Panc1 (cell line): ENCODE results near the gene TNN. TPM values are rescaled to one million over a fixed set of nuclear protein-coding genes. Genes with fewer than 3 reads are reported as not detected.

ENCODE experiments used
- ATAC-seq: fragments of 200-7000 bp; cut with Tn5 transposase; 2 replicates; pipeline ENCODE4 v1.9.1; 2020; ENCODE audit warnings: mild to moderate bottlenecking, moderate library complexity
- BruUV-seq: library from RNA; stranded (reverse); fragments of 400-500 nt; replicated peaks from 2 replicates; lab custom pipeline; 2021; lab: Mats Ljungman, UMichigan
- CTCF ChIA-PET: fragments of 300-600 bp; sonication (Branson Sonifier 250); formaldehyde crosslinking; loops from one replicate; lab custom pipeline; 2022; ENCODE audit warnings: antibody characterized with exemption; lab: Charles Lee
- POLR2A ChIA-PET: fragments of 300-600 bp; sonication (Branson Sonifier 250); formaldehyde crosslinking; loops from one replicate; lab custom pipeline; 2022; ENCODE audit warnings: antibody characterized with exemption; lab: Charles Lee
- DNase-seq: peaks from one replicate; pipeline ENCODE4 v3.0.0-alpha.2; 2010; ENCODE audit warnings: low read depth, low spot score
- H3K27ac ChIP-seq: 2 replicates; pipeline ENCODE4 v1.5.1; 2011; ENCODE audit warnings: mild to moderate bottlenecking, low read length, inconsistent platforms
- H3K27me3 ChIP-seq: fragments of 200-500 bp; sonication (Bioruptor generic); 2 replicates; pipeline ENCODE4 v1.6.0; 2014; ENCODE audit warnings: low read length, inconsistent platforms; ENCODE audit not compliant: control insufficient read depth, insufficient read depth
- H3K36me3 ChIP-seq: fragments of 200-500 bp; sonication (Bioruptor generic); 2 replicates; pipeline ENCODE4 v1.5.1; 2014; ENCODE audit warnings: inconsistent platforms, mild to moderate bottlenecking, low read length, moderate library complexity; ENCODE audit not compliant: control insufficient read depth, insufficient read depth
- H3K4me1 ChIP-seq: 2 replicates; pipeline ENCODE4 v1.5.1; 2011; ENCODE audit warnings: inconsistent platforms, mild to moderate bottlenecking, low read length, moderate library complexity; ENCODE audit not compliant: control insufficient read depth, insufficient read depth
- H3K4me3 ChIP-seq, 2 experiments: 2 replicates each; pipeline ENCODE4 v1.5.1; 2011 to 2012; ENCODE audit warnings: low read depth in 2 of 2, low read length in 2 of 2, mild to moderate bottlenecking in 2 of 2, inconsistent platforms in 1 of 2, moderate library complexity in 1 of 2
- H3K9me3 ChIP-seq: fragments of 200-500 bp; sonication (Bioruptor generic); 2 replicates; pipeline ENCODE4 v1.5.1; 2014; ENCODE audit warnings: low read depth, mild to moderate bottlenecking, inconsistent platforms, low read length, moderate library complexity; ENCODE audit not compliant: control insufficient read depth, insufficient read depth
- CTCF ChIP-seq: fragments of 450-650 bp; IDR thresholded peaks from 2 replicates; pipeline ENCODE4 v1.5.1; 2017; ENCODE audit warnings: mild to moderate bottlenecking
- POLR2AphosphoS5 ChIP-seq: IDR thresholded peaks from 2 replicates; pipeline ENCODE4 v1.6.1; 2012; ENCODE audit warnings: mild to moderate bottlenecking, low read depth, low read length, moderate library complexity
- REST ChIP-seq, 2 experiments: IDR thresholded peaks; 2 replicates each; pipeline ENCODE4 v1.6.1; 2011 to 2012; ENCODE audit warnings: low read depth in 2 of 2, control low read depth in 1 of 2, low read length in 1 of 2, mild to moderate bottlenecking in 1 of 2, moderate library complexity in 1 of 2; ENCODE audit not compliant: insufficient read depth in 1 of 2
- SIN3A ChIP-seq: IDR thresholded peaks from 2 replicates; pipeline ENCODE4 v1.6.1; 2012; ENCODE audit warnings: low read depth, mild to moderate bottlenecking, low read length, moderate library complexity, borderline replicate concordance; ENCODE audit not compliant: insufficient read depth
- TCF7L2 ChIP-seq: IDR thresholded peaks from 2 replicates; pipeline ENCODE4 v1.6.1; 2011; ENCODE audit warnings: mild to moderate bottlenecking, low read depth, low read length, inconsistent platforms
- in situ Hi-C: cut with HindIII; loops from 2 replicates; pipeline ENCODE4 v1.10.0; 2016; ENCODE audit warnings: low sequenced_read_pairs, low pct_unique_long_range_greater_than_20kb
- intact Hi-C: fragments of 100-400 bp; cut with micrococcal nuclease; formaldehyde crosslinking; loops from one replicate; pipeline ENCODE4 v1.10.0; 2022; ENCODE audit not compliant: unreplicated experiment
- total RNA-seq: library from RNA; stranded (reverse); gene quantifications from one replicate; pipeline ENCODE4 v1.2.1, GENCODE V29; 2021; ENCODE audit not compliant: unreplicated experiment

The TNN gene
- total RNA-seq, 1 experiment from 2014 or later = not detected

GRCh38 chr1:175146529-175147213 is 79.0 kb downstream of the TNN start:
- in situ Hi-C loops (no loop called here), intact Hi-C loops (no loop called here)
- no peaks in the 10 kb centered on the region for H3K36me3 ChIP-seq
- H3K9me3 ChIP-seq = no peaks in the 10 kb centered on the region
- TF ChIP-seq REST (IDR thresholded peaks at IDR 0.05; ENCODE audit: insufficient read depth in 1 of 2, low read depth in 2 of 2, low read length in 1 of 2) (no peak), CTCF (peak; percentile 96)
- peak overlapping the region in 1 of 2 experiments; percentile 25; a peak in 1 of 4 replicates for H3K4me3 ChIP-seq
- peak; percentile 92 for ATAC-seq
- peaks cover 19% of the 10 kb centered on the region for H3K27me3 ChIP-seq
- no peak overlapping the region for H3K27ac ChIP-seq
- DNase-seq = no peak
- H3K4me1 ChIP-seq = no peaks in the 10 kb centered on the region
- no TSS peak for BruUV-seq
- ChIA-PET POLR2A (no interaction called here), CTCF (interaction anchor here (0.7 to 1.7 kb wide), 6 partner anchors 8 to 1944 kb away, joined by 3 to 13 read pairs (median 5); no protein-coding TSS in a partner anchor)

GRCh38 chr1:175147569-175147968 is 79.9 kb downstream of the TNN start:
- Histone ChIP-seq H3K9me3 (no peaks in the 10 kb centered on the region), H3K4me1 (no peaks in the 10 kb centered on the region), H3K4me3 (no peak overlapping the region), H3K27me3 (peaks cover 21% of the 10 kb centered on the region), H3K36me3 (no peaks in the 10 kb centered on the region), H3K27ac (no peak overlapping the region)
- BruUV-seq = no TSS peak
- CTCF ChIA-PET = no interaction called here
- POLR2A ChIA-PET = no interaction called here
- ATAC-seq = no peak
- intact Hi-C loops (no loop called here), in situ Hi-C loops (no loop called here)
- no peak for DNase-seq
- TF ChIP-seq CTCF (no peak), SIN3A (no peak), TCF7L2 (no peak), REST (IDR thresholded peaks at IDR 0.05; ENCODE audit: insufficient read depth in 1 of 2, low read depth in 2 of 2, low read length in 1 of 2) (no peak), POLR2AphosphoS5 (no peak)
